ENCODE results near the gene FRK. TPM values are rescaled to one million over a fixed set of nuclear protein-coding genes. Genes with fewer than 3 reads are reported as not detected.

The FRK gene
- total RNA-seq, 2 donors from 2014 or later, result 1.4 to 2.9 TPM

- DNase-seq, result no peak
- TF ChIP-seq, protein P1, sequence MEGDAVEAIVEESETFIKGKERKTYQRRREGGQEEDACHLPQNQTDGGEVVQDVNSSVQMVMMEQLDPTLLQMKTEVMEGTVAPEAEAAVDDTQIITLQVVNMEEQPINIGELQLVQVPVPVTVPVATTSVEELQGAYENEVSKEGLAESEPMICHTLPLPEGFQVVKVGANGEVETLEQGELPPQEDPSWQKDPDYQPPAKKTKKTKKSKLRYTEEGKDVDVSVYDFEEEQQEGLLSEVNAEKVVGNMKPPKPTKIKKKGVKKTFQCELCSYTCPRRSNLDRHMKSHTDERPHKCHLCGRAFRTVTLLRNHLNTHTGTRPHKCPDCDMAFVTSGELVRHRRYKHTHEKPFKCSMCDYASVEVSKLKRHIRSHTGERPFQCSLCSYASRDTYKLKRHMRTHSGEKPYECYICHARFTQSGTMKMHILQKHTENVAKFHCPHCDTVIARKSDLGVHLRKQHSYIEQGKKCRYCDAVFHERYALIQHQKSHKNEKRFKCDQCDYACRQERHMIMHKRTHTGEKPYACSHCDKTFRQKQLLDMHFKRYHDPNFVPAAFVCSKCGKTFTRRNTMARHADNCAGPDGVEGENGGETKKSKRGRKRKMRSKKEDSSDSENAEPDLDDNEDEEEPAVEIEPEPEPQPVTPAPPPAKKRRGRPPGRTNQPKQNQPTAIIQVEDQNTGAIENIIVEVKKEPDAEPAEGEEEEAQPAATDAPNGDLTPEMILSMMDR (conservative IDR thresholded peaks at IDR 0.05), result no peak
- no peaks in the 10 kb centered on the region for H3K27me3 Mint-ChIP-seq (ENCODE audit: insufficient read depth)
- Histone ChIP-seq H3K27ac (ENCODE audit: low read depth, low read length) (no peak overlapping the region), H3K27me3 (ENCODE audit: control insufficient read depth, insufficient read depth, low read length, poor library complexity, severe bottlenecking) (no peaks in the 10 kb centered on the region), H3K9ac (ENCODE audit: extremely low read depth, low read length, poor library complexity, severe bottlenecking) (no peak overlapping the region), H3K9me3 (ENCODE audit: control insufficient read depth, low read length) (no peaks in the 10 kb centered on the region), H3K36me3 (ENCODE audit: control insufficient read depth, insufficient read depth, low read length) (no peaks in the 10 kb centered on the region), H3K4me3 (ENCODE audit: low read length) (no peak overlapping the region), H3K4me1 (ENCODE audit: control insufficient read depth, insufficient read depth, low read length) (no peaks in the 10 kb centered on the region)
- no peaks in the 10 kb centered on the region for H3K9me3 Mint-ChIP-seq
- WGBS, 2 experiments (ENCODE audit: insufficient coverage in 1 of 2, insufficient read length in 1 of 2), result 100% methylated on average over 2 of the region's 3 CpGs; no CpG with 5 or more reads in 1 of the 2 experiments
- H3K27ac Mint-ChIP-seq, result no peak overlapping the region
- H3K36me3 Mint-ChIP-seq (ENCODE audit: low read depth), result no peaks in the 10 kb centered on the region
- no peak overlapping the region for H3K4me3 Mint-ChIP-seq
- H3K4me1 Mint-ChIP-seq, result no peaks in the 10 kb centered on the region
Observed at GRCh38 chr6:116003668-116004067, 57.0 kb downstream of the FRK start.

GRCh38 chr6:116002756-116003155 is 57.9 kb downstream of the FRK start:
- TF ChIP-seq, protein P1 (conservative IDR thresholded peaks at IDR 0.05), result no peak
- Mint-ChIP-seq H3K27ac (no peak overlapping the region), H3K27me3 (ENCODE audit: insufficient read depth) (no peaks in the 10 kb centered on the region), H3K4me3 (no peak overlapping the region), H3K36me3 (ENCODE audit: low read depth) (no peaks in the 10 kb centered on the region), H3K4me1 (no peaks in the 10 kb centered on the region), H3K9me3 (no peaks in the 10 kb centered on the region)
- 96 to 100% methylated on average over 2 to 5 of the region's 5 CpGs for WGBS, 2 experiments (ENCODE audit: insufficient coverage in 1 of 2, insufficient read length in 1 of 2)
- H3K36me3 ChIP-seq (ENCODE audit: control insufficient read depth, insufficient read depth, low read length), result no peaks in the 10 kb centered on the region
- H3K27me3 ChIP-seq (ENCODE audit: control insufficient read depth, insufficient read depth, low read length, poor library complexity, severe bottlenecking), result no peaks in the 10 kb centered on the region
- no peaks in the 10 kb centered on the region for H3K9me3 ChIP-seq (ENCODE audit: control insufficient read depth, low read length)
- no peak overlapping the region for H3K9ac ChIP-seq (ENCODE audit: extremely low read depth, low read length, poor library complexity, severe bottlenecking)
- no peak overlapping the region for H3K4me3 ChIP-seq (ENCODE audit: low read length)
- H3K27ac ChIP-seq (ENCODE audit: low read depth, low read length), result no peak overlapping the region
- H3K4me1 ChIP-seq (ENCODE audit: control insufficient read depth, insufficient read depth, low read length), result no peaks in the 10 kb centered on the region
- no peak for DNase-seq

DNA sequence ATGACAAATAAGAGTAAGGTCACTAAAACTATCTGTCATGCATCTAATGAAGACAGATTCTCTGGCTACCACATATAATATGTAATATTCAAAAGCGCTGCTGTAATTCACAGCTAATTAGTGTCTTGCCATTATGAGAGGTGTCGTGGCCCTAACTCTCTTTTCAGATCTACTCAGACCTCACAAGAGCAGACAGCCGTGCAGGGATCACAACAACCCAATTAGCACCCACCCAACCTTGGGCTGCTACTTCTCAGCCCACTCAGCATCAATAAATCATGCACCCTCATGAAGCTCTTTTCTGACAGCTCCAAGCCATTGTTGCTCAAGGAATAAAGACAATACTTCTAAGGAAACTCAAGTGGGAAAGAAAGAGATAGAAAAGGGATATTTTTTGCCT is 61.5 kb downstream of the FRK start:
- TF ChIP-seq, protein P1 (conservative IDR thresholded peaks at IDR 0.05), result no peak
- H3K4me1 ChIP-seq (ENCODE audit: control insufficient read depth, insufficient read depth, low read length), result peaks cover 7% of the 10 kb centered on the region
- no peaks in the 10 kb centered on the region for H3K27me3 ChIP-seq (ENCODE audit: control insufficient read depth, insufficient read depth, low read length, poor library complexity, severe bottlenecking)
- DNase-seq, result no peak
- H3K27ac ChIP-seq (ENCODE audit: low read depth, low read length), result no peak overlapping the region
- no peaks in the 10 kb centered on the region for H3K9me3 ChIP-seq (ENCODE audit: control insufficient read depth, low read length)
- no peak overlapping the region for H3K9ac ChIP-seq (ENCODE audit: extremely low read depth, low read length, poor library complexity, severe bottlenecking)
- Mint-ChIP-seq H3K27me3 (ENCODE audit: insufficient read depth) (no peaks in the 10 kb centered on the region), H3K36me3 (ENCODE audit: low read depth) (no peaks in the 10 kb centered on the region), H3K9me3 (no peaks in the 10 kb centered on the region), H3K4me3 (no peak overlapping the region), H3K27ac (no peak overlapping the region), H3K4me1 (peaks cover 11% of the 10 kb centered on the region)
- 75 to 93% methylated on average over 2 to 3 of the region's 3 CpGs for WGBS, 2 experiments (ENCODE audit: insufficient coverage in 1 of 2, insufficient read length in 1 of 2)
- H3K4me3 ChIP-seq (ENCODE audit: low read length), result no peak overlapping the region
- H3K36me3 ChIP-seq (ENCODE audit: control insufficient read depth, insufficient read depth, low read length), result no peaks in the 10 kb centered on the region
